CD4-positive, alpha-beta T cell treated with Interleukin-6 for 4 hours (primary cell): ENCODE measurements around the gene RCAN2.

Experiments used
- DNase-seq: peaks from one replicate; pipeline ENCODE4 v3.0.0-alpha.2; 2020; ENCODE audit warnings: mixed read lengths

RCAN2 gene

DNA sequence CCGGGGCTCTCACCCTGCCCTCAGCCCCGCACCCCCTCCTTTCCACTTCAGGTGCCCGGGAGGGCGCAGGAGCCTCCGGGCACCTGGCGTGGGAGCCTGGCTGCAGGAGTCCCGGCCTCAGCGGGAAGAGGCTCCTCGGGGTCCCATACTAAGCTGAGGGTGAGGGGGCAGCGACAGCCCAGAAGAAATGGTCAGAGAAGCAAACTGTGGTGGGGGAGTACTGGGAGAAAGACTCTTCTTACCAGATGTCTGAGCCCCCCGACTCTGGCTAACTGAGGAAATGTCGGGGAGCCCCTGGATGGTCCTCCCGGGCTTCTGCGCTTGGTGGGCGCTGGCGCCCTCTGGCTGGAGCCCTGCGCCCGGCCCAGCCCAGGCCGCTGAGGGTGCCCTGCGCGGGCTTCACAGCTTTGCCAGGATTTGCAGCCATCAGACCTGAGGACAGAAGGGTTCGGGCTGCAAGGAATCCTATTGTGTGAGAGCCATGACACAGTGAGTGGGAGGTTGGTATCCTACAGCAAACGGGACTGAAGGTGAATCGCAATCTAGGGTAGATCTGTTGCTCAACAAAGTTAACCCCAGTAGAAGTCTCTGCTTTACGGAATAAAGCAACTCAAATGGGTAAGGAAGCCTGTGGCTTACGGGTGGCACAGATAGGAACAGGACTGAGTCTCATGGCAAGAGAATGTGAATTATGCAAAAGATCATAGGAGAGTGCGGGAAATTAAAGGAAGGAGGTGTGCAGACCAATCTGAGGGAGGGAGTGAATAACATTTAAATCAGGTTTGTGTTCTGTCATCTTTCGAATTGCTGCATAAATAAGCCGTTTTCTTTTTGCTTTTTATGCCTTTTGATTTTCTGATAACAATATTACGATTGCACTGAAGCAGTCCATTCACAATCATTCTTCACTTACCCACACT is 639 bp upstream of the RCAN2 start:
- DNase-seq, result peak; percentile 4

DNA sequence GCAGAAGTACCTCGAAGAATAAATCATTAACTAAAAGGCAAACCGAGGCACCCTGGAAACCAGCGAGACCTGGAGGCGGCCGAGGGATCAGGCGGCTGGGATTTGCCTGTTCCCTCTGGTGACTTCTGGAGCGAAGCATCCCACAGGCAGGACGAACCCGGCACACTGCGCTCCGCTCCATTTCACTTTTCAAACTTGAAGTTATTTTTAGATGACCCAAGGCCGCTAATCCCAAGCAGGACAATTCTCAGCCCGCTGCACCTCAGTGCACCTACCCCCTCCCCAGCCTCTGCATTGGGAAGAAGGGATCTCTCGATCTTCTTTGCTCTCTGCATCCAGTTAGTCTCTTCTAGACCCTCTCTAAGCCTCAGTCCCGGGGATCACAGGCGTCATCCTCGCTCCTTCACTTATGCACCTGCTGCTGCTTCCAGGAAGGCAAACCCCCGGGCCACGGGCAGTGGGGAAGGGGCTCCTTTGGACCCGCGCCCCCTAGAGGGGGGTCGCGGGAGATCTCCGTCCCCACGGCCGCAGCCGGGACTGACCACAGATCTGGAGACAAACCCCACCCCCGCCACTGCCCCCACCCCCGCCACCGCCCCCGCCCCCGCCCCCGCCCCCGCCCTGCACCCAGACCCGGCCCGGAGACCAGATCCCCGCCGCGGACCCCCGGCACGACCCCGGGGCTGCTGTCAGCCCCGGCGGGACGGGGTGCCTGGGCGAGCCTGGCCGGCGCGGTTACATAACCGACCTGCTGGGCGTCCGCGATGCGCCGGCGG is 636 bp downstream of the RCAN2 start:
- no peak for DNase-seq

DNA sequence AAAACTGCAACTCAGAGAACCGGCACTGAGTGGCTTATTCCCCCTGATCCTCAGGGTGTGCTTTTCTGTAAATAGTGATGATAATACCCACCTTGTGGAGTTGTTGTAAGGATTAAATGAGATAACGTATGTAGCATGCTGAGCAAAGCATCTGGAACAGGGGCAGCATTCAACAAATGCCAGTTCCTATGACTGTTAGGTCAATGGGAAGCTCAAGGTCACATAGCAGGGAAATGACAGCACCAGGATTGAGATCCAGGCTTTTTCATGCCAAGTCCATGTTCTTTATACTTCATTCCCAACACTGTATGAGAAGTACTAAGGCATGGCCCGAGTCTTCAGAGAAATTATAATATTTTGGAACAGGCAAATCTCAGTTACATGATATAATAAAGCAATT is 5.1 kb downstream of the RCAN2 start:
- DNase-seq, result no peak

DNA sequence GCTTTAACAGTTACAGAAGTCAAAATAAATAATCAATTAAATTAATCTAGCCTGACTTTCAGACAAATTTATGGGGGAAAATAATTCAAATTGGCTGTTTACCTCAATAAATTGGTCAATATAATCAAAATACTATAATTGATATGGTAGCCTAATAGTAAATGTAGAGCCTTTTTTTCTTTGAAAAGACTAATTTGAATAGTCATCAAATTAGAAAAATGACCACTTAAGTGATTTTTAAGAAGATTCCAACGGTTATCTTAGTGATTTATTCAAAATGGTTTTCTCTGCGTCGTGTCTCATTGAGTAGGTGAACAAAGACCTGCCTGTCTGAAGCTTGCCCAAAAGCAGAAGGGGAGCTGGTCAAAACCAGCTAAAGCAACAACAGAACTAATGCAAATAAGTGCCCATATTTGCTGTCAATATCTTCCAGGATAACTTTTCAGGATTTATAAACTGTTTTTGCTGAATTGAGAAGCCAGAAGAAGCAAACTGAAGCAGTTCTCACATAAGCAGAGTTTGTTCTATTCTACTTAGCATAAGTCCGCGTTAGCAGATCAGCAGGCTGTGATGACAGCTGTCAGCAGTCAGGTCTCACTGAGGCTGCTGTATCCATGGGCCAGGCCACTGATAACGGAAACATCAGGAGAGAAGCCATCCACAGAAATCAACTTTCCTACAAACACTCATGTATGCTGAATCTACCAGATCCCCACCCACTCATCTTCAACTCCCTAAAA is 7.0 kb downstream of the RCAN2 start:
- no peak for DNase-seq

DNA sequence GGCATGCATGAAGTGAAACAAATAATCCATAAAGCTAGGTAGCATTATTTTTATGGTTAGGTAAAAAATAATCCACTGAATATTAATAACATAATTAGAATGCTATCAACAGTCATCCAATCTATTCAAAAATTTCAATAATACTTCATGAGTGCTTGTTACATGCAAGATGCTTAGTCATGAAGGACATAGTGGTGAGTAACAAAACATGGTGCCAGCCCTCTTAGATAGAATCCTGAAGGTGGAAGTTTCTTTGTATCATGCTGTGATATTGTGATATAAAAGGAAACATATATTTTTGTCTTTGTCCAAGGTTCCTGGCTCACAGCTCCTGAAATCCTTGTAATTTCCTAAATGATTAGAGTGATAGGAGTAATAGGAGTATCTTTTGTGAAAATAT is 14.9 kb downstream of the RCAN2 start:
- no peak for DNase-seq

DNA sequence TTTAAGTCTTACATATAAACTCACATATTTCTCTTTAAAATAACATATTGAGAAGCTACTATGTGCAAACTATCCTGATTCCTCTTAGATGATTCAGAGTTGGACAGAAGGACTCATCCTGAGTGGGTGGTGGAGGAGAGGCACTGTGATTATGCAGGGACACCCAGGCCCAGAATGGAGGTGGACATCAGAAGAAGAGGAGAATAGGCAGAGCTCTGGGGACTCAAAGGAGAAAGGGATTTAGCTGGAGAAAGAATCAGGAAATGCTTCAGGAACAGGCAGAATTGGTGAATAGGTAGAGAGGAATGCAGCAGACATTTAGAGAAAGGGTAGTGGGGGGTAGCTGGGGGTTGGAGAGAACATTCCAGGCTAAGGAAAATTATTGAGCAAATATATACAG is 17.4 kb downstream of the RCAN2 start:
- no peak for DNase-seq

DNA sequence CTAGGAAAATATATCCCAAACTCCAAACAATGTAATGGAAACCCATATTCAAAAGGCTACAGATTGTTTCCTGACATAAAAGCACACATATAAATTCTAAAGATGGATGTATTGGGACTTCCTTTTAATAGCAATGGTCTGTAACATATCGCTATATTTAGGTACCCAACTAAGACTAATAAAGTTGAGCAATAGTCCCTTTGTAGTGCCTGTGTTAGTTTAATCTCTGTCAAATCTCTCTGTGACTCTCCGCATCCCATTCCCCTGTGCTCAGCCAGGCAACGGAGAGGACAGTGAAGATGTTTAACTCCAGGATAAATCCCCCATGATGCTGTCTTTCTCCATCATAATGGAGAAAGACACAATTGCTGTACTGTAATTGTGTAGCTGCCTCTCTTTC is 19.0 kb downstream of the RCAN2 start:
- DNase-seq, result no peak

DNA sequence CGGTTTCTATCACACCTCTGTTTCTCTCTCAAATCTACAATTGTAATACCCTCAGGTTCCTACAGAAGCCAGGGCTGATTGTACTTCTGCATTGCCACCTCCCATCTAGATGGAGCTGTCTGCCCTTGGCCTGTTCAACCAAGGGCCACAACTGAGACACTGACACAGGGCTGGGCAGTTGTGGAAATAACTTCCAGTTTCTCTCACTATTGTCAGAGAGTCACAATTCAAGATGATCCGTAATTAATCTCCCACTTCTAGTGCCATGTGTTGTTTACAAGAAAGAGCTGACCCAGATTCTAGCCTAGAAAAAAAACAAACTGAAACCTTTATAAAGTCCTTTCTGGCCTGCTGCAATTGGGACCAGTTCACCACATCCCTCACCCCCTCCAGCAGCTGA is 22.2 kb downstream of the RCAN2 start:
- DNase-seq, result no peak

DNA sequence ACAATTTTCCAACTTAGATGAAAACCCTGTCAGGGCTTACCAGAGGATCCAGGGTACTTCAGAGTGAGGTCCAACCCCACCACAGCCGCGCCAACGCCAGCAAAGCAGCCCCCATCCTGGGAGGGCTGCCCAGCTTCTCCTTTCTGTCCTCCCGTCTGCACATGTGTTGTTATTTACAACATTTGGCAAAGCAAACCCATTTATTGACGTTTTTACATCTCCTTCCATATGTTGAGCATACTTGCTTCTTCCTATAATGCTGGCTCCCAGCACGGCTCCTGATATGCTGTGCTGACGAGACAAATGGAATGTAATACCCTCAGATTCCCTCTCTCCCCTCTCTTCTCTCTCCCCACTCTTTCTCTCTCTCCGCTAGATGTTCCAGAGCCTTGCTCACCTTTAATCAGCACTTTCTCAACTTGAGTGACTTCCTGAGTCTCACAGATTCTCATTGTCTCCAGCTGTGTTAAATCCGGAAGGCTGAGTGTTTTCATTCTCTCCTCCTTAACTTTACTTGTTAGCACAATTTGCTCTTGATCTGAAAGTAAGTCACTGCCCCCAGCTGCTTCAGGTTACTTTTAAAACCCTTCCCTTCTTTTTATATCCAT is 22.7 kb downstream of the RCAN2 start:
- DNase-seq, result no peak

DNA sequence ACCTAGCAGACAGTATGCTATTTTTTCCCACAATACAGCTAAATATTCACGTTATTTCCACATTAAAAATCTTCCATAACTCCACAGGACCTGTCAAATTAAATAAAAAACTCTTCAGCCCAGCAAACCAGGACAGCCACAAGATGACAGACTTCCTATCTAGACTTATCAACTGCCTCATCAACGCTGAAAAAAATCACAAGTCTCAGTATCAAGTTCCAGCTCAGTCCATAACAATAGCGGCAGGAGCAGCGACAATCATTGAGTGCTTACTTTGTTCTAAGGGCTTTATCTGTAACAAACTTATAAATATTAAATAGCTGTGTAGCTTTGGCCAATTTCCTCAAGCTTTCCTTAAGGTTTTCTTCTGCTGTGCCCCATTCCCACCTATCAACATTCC is 24.7 kb downstream of the RCAN2 start:
- no peak for DNase-seq

DNA sequence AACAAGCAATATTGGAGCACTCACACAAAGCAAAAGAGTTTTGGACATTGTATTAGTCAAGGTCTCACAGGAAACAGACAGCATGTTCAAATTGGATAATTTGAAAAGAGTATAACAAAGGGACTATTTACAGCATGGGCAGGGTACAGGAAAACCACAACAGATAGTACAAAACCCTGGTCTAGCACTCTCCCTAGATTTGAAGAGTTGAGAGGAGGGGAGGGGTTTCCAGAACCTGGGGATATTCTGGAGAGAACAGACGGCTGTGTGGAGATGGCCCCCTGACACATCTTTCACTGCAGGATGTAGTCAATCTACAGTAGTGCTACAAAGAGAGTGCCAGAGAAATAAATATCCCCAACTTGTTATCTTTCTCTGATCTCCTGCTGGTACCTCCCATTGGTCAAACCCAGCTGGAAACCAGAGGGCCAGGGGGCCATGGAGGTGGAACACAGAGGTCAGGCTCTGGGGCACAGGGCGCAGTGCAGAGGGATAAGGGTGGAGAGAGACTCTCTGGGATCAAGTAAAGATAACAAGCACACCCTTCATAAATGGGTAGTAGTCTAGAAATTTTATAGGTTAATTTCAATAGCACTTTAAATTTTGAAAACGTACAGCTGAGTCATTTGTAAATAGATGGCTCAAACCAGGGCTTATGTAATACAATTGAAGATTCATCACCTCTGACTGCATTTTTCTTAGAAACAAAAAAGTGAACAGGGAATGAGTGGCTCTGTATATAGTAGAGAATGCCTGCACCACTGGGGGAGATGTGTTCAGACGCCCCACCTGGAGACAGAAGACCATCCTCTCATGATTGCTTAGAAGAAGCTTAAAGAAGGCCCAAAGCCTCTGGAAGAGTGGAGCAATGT is 25.7 kb downstream of the RCAN2 start:
- no peak for DNase-seq

DNA sequence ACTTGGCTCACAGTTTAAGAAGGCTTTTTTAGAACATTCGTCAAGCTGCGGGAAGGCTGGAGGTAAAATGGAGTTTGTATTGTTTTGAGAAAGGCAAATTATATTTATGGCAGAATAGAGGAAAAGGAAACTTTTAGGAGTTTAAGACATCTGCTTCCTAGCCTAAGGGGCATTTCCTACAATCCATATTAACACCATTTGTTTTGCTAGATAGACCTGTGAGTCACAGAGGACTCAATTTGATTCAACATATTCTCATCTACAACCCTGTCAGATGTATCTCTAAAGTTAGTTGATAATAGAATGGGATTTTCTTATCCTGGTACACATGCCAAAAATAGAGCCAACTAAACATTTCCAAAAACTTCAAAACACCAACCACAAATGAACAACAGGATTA is 35.0 kb downstream of the RCAN2 start:
- no peak for DNase-seq

DNA sequence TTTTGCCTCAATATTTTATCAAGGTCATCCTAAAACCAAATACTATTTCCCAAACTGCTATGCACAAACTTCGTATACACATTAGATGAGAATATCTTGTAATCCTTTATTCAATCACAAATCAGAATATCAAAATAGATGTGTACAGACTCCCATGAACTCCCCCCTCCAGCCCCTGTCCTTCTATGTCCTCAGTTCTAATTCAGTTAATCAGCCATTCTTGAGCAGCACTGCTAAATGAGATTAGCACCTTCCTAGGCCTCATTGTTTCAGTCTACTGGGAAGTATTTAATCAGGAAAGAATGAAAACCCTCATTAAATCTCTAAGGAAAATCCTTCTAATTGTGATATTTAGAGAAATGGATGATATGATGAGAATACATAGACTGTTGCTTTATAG is 36.6 kb downstream of the RCAN2 start:
- DNase-seq, result no peak

DNA sequence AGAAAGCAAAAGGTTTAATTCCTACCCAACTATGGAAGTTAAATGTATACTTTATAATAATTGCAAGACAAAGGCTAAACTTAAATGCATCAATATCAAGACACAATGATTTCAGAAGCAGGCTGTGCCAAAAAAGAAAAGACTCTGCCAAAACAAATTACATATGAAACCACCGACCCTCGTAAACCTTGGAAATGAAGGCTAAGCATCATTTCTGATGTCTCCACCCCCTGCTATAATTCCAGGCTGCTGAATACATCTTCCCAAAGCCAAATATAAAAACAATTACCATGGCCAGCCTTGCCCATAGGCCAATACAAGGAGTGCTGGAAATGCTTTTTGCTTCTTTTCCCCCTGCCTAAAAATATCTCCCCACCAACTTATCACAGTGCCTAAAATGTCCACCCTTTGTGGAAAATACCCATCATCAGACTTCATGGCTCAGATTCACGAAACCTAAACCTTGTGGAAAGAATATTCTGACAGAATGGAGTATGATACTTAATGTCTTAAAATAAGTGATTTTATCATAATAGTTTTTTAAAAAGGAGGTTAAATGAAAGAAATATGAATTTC is 37.4 kb downstream of the RCAN2 start:
- DNase-seq, result no peak

DNA sequence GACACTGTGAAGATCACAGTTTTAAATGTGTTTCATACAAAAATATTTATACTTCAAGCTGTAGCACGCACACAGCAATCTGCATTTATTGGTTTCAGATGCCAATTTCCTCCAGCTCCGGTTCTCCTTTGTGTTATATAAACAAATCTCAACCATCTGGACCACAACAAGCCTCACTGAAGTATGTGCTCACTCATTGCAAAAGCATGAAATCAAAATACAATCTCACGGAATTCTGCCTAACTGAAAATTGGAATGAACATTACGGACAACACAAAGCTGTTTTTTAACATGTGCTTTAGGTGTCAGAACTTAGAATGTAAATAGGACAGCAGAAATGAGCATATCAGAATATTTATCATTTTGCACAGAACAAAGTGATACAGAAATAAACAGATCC is 38.0 kb downstream of the RCAN2 start:
- no peak for DNase-seq

DNA sequence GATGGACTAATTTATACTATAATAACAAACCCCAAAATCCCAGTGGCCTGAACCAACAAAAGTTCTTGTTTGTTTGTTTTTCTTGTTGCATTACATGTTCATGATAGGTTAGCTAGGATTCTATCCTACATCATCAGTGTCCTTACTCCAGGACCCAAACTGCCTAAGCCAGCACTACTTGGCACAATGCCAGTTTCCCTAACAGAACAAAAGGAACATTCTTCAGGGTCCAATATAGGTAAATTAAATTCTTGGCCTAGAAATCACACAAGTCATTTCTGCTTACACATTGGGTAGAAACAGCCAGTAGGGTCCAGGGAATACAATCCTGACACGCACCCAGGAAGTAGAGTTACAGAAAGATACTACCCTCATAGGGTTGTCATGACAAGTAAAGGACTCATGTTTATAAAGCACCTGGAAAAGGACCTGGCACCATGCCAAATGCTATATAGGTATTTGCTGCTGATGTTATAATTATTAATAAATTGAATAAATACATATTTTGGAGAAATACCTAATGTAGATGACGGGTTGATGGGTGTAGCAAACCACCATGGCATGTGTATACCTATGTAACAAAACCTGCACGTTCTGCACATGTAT is 38.8 kb downstream of the RCAN2 start:
- no peak for DNase-seq

DNA sequence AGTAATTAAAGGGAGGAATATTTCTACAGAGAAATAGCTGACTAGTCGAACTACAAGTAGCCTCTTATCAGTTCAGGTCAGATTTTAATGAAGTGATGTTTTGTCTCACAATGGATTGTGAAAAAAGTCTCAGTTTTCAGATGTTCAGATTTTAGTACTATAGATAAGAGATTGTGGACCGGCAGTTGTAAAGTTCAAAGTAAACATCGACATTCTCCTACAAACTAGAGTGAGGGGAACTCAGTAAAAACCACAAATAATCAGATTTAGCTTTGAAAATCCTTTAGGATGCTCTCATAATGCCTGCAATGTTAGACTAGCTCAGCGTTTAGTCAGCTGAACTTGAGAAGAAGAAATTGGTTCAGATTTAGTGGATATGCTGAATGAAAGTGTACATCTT is 39.9 kb downstream of the RCAN2 start:
- DNase-seq, result no peak

DNA sequence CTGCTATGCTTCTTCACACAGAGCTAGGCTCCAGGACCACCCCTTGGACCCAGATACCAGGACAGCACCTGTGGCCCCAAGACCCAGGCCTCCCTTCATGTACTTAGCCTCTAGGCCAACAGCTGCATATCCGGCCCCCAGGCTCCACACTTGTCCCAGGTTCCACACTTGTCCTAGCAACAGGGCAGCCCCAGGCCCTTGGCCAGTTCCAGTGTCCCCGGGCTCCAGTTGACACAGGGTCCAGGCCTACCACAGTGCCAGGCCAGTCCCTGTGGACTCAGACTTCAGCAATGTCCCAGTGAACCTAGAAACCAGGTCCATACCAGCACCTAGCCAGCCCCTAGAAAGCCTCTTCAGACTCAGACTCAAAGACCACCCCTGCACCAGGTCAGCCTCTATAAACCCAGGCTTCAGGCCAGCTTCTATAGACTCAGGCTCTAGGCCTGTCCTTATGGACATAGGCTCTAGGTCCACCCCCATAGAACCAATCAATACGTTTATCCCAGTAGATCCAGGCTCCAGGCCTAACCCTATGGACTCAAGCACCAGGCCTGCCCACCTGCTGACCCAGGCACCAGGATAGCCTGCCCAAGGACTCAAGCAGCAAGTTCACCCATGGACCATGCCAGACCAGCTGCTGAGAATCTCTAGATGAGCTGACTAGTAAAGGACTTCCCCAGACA is 46.3 kb downstream of the RCAN2 start:
- no peak for DNase-seq

DNA sequence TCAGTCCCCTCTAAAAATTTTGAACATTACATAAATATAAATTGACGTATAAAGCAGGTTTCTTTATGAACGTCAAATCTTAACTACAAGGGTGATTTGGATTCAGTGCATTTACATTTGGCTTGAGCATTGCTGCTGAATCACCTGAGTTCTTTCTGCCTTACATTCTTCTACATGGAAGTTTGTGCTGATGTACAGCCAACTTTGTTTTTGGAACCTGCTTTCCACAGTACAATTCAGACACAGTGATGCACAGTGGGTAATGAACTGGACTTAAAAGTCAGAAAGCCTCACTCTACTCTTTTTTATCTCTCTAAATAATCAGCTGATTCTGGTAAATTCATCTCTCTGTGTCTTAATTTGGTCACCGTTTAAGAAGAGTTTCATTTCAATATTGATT is 47.6 kb downstream of the RCAN2 start:
- DNase-seq, result no peak

DNA sequence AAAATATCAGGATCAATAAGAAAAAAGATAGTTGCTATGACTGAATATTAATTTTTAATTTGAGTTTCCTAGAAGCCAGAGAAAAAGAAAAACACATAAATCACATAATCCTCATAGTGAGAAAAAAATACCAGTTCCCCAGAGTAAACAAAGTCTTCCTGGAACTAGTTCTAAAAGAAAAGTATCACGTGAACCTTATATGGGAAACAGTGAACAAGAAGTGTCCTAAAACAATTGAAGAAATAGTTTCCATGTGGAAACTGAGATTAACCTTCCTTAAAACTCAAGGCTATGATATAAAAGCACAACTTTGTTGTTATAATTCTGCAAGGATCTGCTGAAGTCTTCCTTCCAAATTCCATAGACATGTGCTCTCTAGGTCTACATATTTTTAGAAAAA is 50.6 kb downstream of the RCAN2 start:
- DNase-seq, result no peak

DNA sequence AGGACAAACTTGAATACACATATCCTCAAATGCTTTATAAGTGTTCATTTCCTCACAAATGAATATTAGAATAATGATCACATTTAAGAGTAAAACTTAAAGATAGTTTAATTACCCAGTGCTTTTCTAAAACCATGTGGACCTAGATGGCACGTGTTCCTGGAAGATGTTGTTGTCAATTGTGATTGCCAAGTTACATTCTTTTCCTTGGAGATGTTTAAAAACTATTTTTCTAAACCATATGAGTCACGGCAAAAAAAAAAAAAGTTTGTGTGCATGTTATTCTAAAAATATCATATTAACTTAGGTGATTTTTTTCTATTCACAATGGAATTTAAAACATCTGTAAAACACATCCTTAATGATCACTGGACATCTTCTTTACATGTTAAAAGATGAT is 51.1 kb downstream of the RCAN2 start:
- no peak for DNase-seq
